Neutrophil (primary cell): ENCODE measurements around the gene PAQR5.
A peak's percentile ranks its signal among the peaks of the same experiment; 100 is the strongest.

Experiments
- H3K27ac ChIP-seq: fragments of 200-600 bp; sonication (generic); 2 replicates; pipeline ENCODE4 v1.5.1; 2016; ENCODE audit warnings: mild to moderate bottlenecking, moderate library complexity
- H3K27me3 ChIP-seq: fragments of 200-600 bp; sonication (generic); 2 replicates; pipeline ENCODE4 v1.6.0; 2016; ENCODE audit warnings: mild to moderate bottlenecking
- H3K36me3 ChIP-seq: fragments of 200-600 bp; sonication (generic); 2 replicates; pipeline ENCODE4 v1.5.1; 2017
- H3K4me1 ChIP-seq, 2 experiments: fragments of 200-600 bp in 1 of 2; sonication (generic) in 1 of 2; 1 replicate in 1 of 2; 2 replicates in 1 of 2; pipeline versions ENCODE4 v1.5.1 to v1.6.1; 2013 to 2016; ENCODE audit warnings: low read depth in 1 of 2, low read length in 1 of 2, mild to moderate bottlenecking in 1 of 2, moderate library complexity in 1 of 2; ENCODE audit not compliant: control insufficient read depth in 1 of 2, insufficient read depth in 1 of 2
- H3K4me3 ChIP-seq, 2 experiments: fragments of 200-600 bp in 1 of 2; sonication (generic) in 1 of 2; 1 replicate in 1 of 2; 2 replicates in 1 of 2; pipeline ENCODE4 v1.5.1; 2013 to 2016; ENCODE audit warnings: low read depth in 1 of 2, low read length in 1 of 2, mild to moderate bottlenecking in 1 of 2, moderate library complexity in 1 of 2
- H3K9me3 ChIP-seq: fragments of 200-600 bp; sonication (generic); 2 replicates; pipeline ENCODE4 v1.5.1; 2016
- TF ChIP-seq, protein P1 (sequence below): fragments of 200-600 bp; sonication (generic); IDR thresholded peaks from 2 replicates; pipeline ENCODE4 v1.5.1; 2016; ENCODE audit warnings: antibody characterized with exemption

PAQR5 gene

DNA sequence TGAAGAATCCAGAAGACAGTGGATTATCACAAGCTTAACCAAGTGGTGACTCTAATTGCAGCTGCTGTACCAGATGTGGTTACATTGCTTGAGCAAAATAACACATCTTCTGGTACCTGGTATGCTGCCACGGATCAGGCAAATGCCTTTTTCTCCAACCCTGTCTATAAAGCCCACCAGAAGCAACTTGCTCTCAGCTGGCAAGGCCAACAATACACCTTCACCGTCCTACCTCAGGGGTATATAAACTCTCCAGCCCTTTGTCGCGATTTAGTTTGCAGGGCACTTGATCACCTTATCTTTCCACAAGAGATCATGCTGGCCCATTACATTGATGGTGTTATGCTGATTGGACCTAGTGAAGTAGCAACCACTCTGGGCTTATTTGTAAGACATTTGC, 52.6 kb downstream of the PAQR5 start:
- Histone ChIP-seq H3K27me3 (no peaks in the 10 kb centered on the region), H3K9me3 (no peaks in the 10 kb centered on the region), H3K4me3 (no peak overlapping the region), H3K4me1 (peaks cover 22 to 26% of the 10 kb centered on the region in 2 experiments), H3K27ac (no peak overlapping the region), H3K36me3 (no peaks in the 10 kb centered on the region)
- TF ChIP-seq, protein P1, sequence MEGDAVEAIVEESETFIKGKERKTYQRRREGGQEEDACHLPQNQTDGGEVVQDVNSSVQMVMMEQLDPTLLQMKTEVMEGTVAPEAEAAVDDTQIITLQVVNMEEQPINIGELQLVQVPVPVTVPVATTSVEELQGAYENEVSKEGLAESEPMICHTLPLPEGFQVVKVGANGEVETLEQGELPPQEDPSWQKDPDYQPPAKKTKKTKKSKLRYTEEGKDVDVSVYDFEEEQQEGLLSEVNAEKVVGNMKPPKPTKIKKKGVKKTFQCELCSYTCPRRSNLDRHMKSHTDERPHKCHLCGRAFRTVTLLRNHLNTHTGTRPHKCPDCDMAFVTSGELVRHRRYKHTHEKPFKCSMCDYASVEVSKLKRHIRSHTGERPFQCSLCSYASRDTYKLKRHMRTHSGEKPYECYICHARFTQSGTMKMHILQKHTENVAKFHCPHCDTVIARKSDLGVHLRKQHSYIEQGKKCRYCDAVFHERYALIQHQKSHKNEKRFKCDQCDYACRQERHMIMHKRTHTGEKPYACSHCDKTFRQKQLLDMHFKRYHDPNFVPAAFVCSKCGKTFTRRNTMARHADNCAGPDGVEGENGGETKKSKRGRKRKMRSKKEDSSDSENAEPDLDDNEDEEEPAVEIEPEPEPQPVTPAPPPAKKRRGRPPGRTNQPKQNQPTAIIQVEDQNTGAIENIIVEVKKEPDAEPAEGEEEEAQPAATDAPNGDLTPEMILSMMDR = no peak

DNA sequence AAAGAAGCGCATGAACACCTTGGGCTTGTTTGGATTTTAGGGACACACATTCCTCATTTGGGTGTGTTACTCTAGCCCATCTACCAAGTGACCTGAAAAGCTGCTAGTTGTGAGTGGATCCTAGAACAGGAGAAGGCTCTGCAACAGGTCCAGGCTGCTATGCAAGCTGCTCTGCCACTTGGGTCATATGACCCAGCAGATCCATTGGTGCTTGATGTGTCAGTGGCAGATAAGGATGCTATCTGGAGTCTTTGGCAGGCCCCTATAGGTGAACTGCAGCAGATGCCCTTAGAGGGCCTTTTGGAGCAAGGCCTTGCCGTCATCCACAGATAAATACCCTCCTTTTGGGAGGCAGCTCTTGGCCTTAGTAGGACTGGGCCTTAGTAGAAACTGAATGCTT, 53.2 kb downstream of the PAQR5 start:
- Histone ChIP-seq H3K36me3 (no peaks in the 10 kb centered on the region), H3K4me1 (peaks cover 18 to 24% of the 10 kb centered on the region in 2 experiments), H3K9me3 (no peaks in the 10 kb centered on the region), H3K4me3 (no peak overlapping the region), H3K27me3 (no peaks in the 10 kb centered on the region), H3K27ac (no peak overlapping the region)
- TF ChIP-seq, protein P1 = no peak

DNA sequence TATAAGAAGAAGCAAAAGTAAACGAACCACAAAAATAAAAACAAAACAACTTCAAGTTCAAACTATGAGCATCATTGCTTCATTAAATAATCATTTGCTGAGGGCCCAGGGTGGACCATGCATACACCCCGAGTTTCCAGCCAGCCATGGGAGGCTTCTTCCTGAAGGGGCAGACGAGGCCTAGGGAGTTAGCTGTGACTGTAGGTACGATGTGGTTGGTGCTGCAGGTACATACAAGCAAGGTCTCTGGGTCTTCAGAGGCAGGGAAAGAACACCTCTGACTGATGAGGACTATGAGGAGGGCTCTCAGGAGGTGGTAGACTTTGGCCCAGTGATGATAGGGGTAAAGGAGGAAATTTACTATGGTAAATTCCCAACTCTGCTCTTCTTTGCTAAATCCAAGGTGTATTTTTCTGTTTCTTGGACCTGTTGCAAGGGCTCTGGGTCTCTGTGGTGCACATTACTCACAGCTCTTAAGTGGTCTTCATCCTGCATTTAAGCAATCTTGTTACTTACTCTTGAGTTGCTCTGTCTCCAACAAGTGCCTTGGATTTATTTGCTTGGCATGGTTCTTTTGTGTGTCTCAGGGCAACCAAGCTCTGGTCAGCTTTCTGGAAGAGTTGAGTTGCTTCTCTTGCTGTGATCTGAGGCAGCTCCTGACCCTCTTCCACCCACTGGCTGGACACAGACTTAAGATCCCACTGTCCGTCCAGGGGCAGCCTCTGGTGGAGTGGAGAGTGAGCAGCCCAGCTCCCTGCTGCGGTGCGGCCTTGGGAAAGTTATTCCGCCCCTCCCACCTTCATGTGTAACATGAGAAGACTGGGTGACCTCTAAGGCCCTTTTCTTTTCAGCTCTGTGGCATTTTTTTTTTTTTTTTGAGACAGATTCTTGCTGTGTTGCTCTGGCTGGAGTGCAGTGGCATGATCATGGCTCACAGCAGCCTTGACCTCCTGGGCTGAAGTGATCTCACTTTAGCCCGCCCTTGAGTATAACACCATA, 59.4 kb downstream of the PAQR5 start:
- no peaks in the 10 kb centered on the region for H3K36me3 ChIP-seq
- H3K27me3 ChIP-seq = no peaks in the 10 kb centered on the region
- H3K4me3 ChIP-seq = no peak overlapping the region
- H3K4me1 ChIP-seq = peaks cover 36 to 37% of the 10 kb centered on the region in 2 experiments
- TF ChIP-seq, protein P1 = no peak
- no peaks in the 10 kb centered on the region for H3K9me3 ChIP-seq
- H3K27ac ChIP-seq = peak overlapping the region; percentile 82

DNA sequence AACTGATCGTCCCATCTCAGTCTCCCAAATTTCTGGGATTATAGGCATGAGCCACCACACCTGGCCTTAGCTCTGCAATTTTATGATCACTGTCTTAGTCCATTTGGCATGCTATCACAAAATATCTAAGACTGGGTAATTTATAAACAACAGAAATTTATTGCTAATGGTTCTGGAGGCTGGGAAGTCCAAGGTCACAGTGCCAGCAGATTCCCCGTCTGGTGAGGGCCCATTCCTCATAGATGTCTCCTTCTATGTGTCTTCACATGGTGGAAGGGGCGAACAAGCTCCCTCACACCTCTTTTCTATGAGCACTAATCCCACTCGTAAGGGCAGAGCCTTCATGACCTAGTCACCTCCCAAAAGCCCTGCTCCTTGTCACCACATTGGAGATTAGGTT, 60.1 kb downstream of the PAQR5 start:
- H3K27ac ChIP-seq = peak overlapping the region; percentile 82
- H3K4me1 ChIP-seq = peaks cover 36 to 37% of the 10 kb centered on the region in 2 experiments
- TF ChIP-seq, protein P1 = no peak
- no peak overlapping the region for H3K4me3 ChIP-seq
- H3K27me3 ChIP-seq = no peaks in the 10 kb centered on the region
- no peaks in the 10 kb centered on the region for H3K36me3 ChIP-seq
- no peaks in the 10 kb centered on the region for H3K9me3 ChIP-seq

DNA sequence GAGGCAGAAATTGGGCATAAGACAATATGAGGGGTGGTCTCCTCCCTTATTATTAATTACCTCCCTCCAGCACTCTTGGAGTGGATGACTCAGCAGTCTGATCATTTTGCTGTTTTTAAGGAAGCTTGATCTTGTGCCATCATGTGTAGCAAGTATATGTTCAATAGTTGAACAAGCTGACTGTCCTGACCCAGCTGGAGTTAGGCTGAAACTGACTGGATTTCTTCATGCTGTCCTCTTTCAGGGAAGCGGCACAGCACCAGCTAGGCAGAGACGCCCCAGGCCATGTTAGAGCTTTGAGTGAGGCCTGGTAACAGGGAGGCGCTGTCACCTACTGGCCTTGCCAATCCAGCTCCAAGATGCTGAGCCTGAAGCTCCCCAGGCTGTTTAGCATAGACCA, 61.0 kb downstream of the PAQR5 start:
- peak overlapping the region; percentile 12 to 33 for H3K4me3 ChIP-seq
- TF ChIP-seq, protein P1 = no peak
- peaks cover 36 to 37% of the 10 kb centered on the region in 2 experiments for H3K4me1 ChIP-seq
- no peaks in the 10 kb centered on the region for H3K9me3 ChIP-seq
- H3K36me3 ChIP-seq = no peaks in the 10 kb centered on the region
- H3K27ac ChIP-seq = peak overlapping the region; percentile 82
- no peaks in the 10 kb centered on the region for H3K27me3 ChIP-seq
